Prostate gland (tissue), 2 donors: ENCODE data around the gene GALNT6. TPM values are rescaled to one million over a fixed set of nuclear protein-coding genes. Genes with fewer than 3 reads are reported as not detected.

Experiments used
- DNase-seq: peaks from one replicate; pipeline ENCODE4 v3.0.0-alpha.2; 2019; ENCODE audit warnings: low spot score
- H3K27ac ChIP-seq, 2 donors: fragments of 200-600 bp; sonication (generic); 2 replicates each; pipeline ENCODE4 v1.5.1; 2017 to 2019
- H3K27me3 ChIP-seq: fragments of 200-600 bp; sonication (generic); replicated peaks from 2 replicates; pipeline ENCODE4 v1.5.1; 2019; ENCODE audit not compliant: insufficient read depth
- H3K36me3 ChIP-seq, 2 donors: fragments of 200-600 bp; sonication (generic); 1 replicate in 1 of 2; 2 replicates in 1 of 2; pipeline versions ENCODE4 v1.5.1 to v1.8.1; 2017 to 2019
- H3K4me1 ChIP-seq: fragments of 200-600 bp; sonication (generic); replicated peaks from 2 replicates; pipeline ENCODE4 v1.5.1; 2019
- H3K4me3 ChIP-seq, 2 donors: fragments of 200-600 bp; sonication (generic); 2 replicates each; pipeline ENCODE4 v1.5.1; 2017 to 2019
- H3K9me3 ChIP-seq: fragments of 200-600 bp; sonication (generic); 2 replicates; pipeline ENCODE4 v1.5.1; 2017
- CTCF ChIP-seq, 4 experiments: fragments of 200-600 bp in 2 of 4; fragments of 450-650 bp in 2 of 4; sonication (generic) in 2 of 4; IDR thresholded peaks; 1 replicate in 3 of 4; 2 replicates in 1 of 4; pipeline ENCODE4 v1.5.1; 2016 to 2019; ENCODE audit warnings: antibody characterized with exemption in 4 of 4, mild to moderate bottlenecking in 2 of 4, moderate library complexity in 2 of 4
- POLR2A ChIP-seq: fragments of 450-650 bp; IDR thresholded peaks from one replicate; pipeline ENCODE4 v1.6.1; 2016; ENCODE audit warnings: antibody characterized with exemption, mild to moderate bottlenecking
- POLR2AphosphoS5 ChIP-seq: sonication (generic); formaldehyde crosslinking; IDR thresholded peaks from one replicate; pipeline ENCODE4 v1.6.1; 2017; ENCODE audit warnings: antibody characterized with exemption
- WGBS: methylation state at CpG from one replicate; pipeline ENCODE4 v1.1.5; 2018; 5-methylcytosine and 5-hydroxymethylcytosine counted together
- intact Hi-C: fragments of 100-400 bp; cut with DNase I; formaldehyde crosslinking; loops from one replicate; pipeline ENCODE4 v1.14.2; 2022
- total RNA-seq, 2 donors: library from RNA; depleted of rRNA; stranded (reverse); fragments of >200 nt; gene quantifications; one replicate each; pipeline ENCODE4 v1.1.0, GENCODE V29; 2016

Gene GALNT6
- total RNA-seq, 2 donors from 2014 or later: 1.1 to 4.6 TPM

DNA sequence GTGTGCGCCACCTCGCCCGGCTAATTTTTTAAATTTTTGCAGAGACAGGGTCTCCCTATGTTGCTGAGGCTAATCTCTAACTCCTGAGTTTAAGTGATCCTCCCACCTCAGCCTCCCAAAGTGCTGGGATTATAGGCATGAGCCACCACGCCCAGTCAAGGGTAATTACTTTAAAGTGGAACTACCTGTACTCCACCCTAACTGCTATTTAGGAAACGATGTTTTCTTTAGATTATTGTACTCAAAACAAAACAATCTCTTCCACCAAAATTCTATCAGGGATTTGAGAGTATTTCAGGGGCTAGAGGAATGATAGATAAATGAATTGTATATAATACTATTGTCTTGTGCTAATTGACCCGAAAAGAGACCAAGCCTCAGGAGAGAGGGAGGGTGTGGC, 57.7 kb downstream of the GALNT6 start:
- Histone ChIP-seq H3K36me3 (no peaks in the 10 kb centered on the region), H3K4me1 (no peaks in the 10 kb centered on the region), H3K4me3 (no peak overlapping the region), H3K27ac (no peak overlapping the region), H3K9me3 (no peaks in the 10 kb centered on the region), H3K27me3 (no peaks in the 10 kb centered on the region)
- WGBS: 73% methylated on average over 6 of the region's 6 CpGs
- intact Hi-C loops: no loop called here
- TF ChIP-seq POLR2AphosphoS5 (no peak), CTCF (IDR thresholded peaks at IDR 0.05) (no peak), POLR2A (no peak)
- no peak for DNase-seq

DNA sequence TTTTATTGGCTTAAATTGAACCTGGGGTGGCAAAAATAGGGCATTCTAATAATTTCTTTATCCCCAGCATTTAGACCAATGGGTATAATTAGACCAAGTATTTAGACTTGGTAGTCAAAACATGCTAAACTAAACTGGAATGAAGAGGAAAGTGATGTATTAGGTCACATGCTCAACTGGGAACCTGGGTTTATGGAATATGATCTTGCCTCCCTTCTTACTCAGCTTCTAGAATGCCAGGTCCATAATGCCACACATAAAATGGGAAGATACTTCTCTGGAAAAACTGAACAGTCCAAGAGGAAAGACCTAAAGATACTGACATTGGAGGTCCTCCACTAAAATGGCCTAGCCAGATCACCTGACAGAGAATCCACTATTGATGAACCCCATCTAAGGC, 61.0 kb downstream of the GALNT6 start:
- no peak overlapping the region for H3K27ac ChIP-seq
- DNase-seq: no peak
- intact Hi-C loops: no loop called here
- H3K4me3 ChIP-seq: no peak overlapping the region
- TF ChIP-seq POLR2A (no peak), CTCF (IDR thresholded peaks at IDR 0.05) (no peak), POLR2AphosphoS5 (no peak)
- H3K27me3 ChIP-seq: no peaks in the 10 kb centered on the region
- H3K9me3 ChIP-seq: no peaks in the 10 kb centered on the region
- H3K4me1 ChIP-seq: no peaks in the 10 kb centered on the region
- no peaks in the 10 kb centered on the region for H3K36me3 ChIP-seq

GRCh38 chr12:51329742-51330141, 61.5 kb downstream of the GALNT6 start:
- Histone ChIP-seq H3K4me3 (no peak overlapping the region), H3K9me3 (no peaks in the 10 kb centered on the region), H3K36me3 (no peaks in the 10 kb centered on the region), H3K4me1 (no peaks in the 10 kb centered on the region), H3K27ac (no peak overlapping the region), H3K27me3 (no peaks in the 10 kb centered on the region)
- intact Hi-C loops: no loop called here
- no peak for TF ChIP-seq POLR2A
- no peak for TF ChIP-seq POLR2AphosphoS5
- TF ChIP-seq CTCF (IDR thresholded peaks at IDR 0.05): no peak
- 69% methylated on average over 5 of the region's 5 CpGs for WGBS
- DNase-seq: no peak

- TF ChIP-seq POLR2A (no peak), CTCF (IDR thresholded peaks at IDR 0.05) (no peak), POLR2AphosphoS5 (no peak)
- no peak for DNase-seq
- Histone ChIP-seq H3K27ac (no peak overlapping the region), H3K27me3 (no peaks in the 10 kb centered on the region), H3K4me3 (no peak overlapping the region), H3K9me3 (no peaks in the 10 kb centered on the region), H3K4me1 (no peaks in the 10 kb centered on the region), H3K36me3 (no peaks in the 10 kb centered on the region)
- WGBS: 89% methylated on average over 4 of the region's 4 CpGs
- intact Hi-C loops: no loop called here
Measured at GRCh38 chr12:51328587-51328986, 62.6 kb downstream of the GALNT6 start.

DNA sequence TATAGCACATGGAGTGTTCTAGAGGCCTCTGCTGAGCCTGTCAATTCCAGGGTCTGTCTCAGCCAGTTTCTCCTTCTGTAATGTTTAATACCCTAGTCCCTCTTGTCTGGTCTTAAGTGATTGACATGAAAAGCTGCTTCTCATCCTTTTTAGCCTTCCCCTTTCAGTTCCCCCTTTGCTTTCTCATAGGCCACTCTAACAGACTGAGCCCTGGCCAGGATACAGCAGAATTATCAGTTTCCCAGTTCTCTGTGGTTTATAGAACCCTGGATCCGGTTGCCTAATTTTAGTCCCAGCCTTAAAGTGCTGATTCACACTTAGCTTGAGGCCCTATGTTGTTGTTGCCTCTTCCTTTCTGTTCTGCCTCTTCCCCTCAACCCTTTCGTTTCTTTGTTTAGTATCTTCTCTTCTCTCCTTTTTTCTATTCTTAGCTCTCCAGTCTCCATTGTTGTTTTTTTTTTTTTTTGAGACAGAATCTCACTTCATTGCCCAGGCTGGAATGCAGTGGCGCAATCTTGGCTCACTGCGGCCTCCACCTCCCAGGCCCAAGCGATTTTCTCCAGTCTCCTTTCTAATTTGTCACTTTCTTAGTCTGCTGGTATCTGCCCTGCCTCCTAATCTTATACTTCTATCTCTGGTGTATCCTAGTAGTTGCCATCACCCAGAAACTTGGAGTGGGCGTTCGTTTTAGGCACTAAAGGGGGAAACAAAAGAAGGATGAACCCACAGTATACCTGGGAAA, 64.3 kb downstream of the GALNT6 start:
- no peaks in the 10 kb centered on the region for H3K9me3 ChIP-seq
- no peaks in the 10 kb centered on the region for H3K36me3 ChIP-seq
- intact Hi-C loops: no loop called here
- no peak for DNase-seq
- WGBS: 67% methylated on average over 7 of the region's 7 CpGs
- no peak overlapping the region for H3K4me3 ChIP-seq
- TF ChIP-seq POLR2AphosphoS5 (no peak), CTCF (IDR thresholded peaks at IDR 0.05) (no peak), POLR2A (no peak)
- no peaks in the 10 kb centered on the region for H3K4me1 ChIP-seq
- no peak overlapping the region for H3K27ac ChIP-seq
- H3K27me3 ChIP-seq: no peaks in the 10 kb centered on the region
